Mucosa of descending colon (tissue), 3 donors: ENCODE measurements around the gene FOXB2. TPM values are rescaled to one million over a fixed set of nuclear protein-coding genes. Genes with fewer than 3 reads are reported as not detected.

Source experiments
- ATAC-seq: fragments of 200-7000 bp; cut with Tn5 transposase; one replicate; pipeline ENCODE4 v1.9.1; 2020; ENCODE audit warnings: mild to moderate bottlenecking, moderate library complexity
- DNase-seq, 3 donors: peaks; one replicate each; pipeline ENCODE4 v3.0.0-alpha.2; 2020
- H3K36me3 ChIP-seq: fragments of 200-600 bp; one replicate; pipeline ENCODE4 v1.8.0; 2021; ENCODE audit warnings: low read depth, mild to moderate bottlenecking
- H3K4me1 ChIP-seq: fragments of 200-600 bp; one replicate; pipeline ENCODE4 v1.8.0; 2021; ENCODE audit warnings: low read depth, mild to moderate bottlenecking
- H3K4me3 ChIP-seq: fragments of 200-600 bp; one replicate; pipeline ENCODE4 v1.8.0; 2021; ENCODE audit warnings: mild to moderate bottlenecking
- H3K9me3 ChIP-seq: fragments of 200-600 bp; one replicate; pipeline ENCODE4 v1.8.0; 2021; ENCODE audit warnings: mild to moderate bottlenecking
- intact Hi-C, 2 donors: fragments of 100-400 bp; cut with DNase I in 1 of 2; cut with micrococcal nuclease in 1 of 2; formaldehyde crosslinking; loops; one replicate each; pipeline versions ENCODE4 v1.11.0 to v1.11.1; 2022; cut with DNase I, micrococcal nuclease
- total RNA-seq, 3 donors: library from RNA; stranded (reverse); fragmentation: NEBNext Ultra II Directional in 2 of 3; extraction: Animal tissue kit (Norgen Biotek cat#: 25700) in 2 of 3; gene quantifications; one replicate each; pipeline versions ENCODE4 v1.2.1 to v1.2.4, GENCODE V29; 2021 to 2023
- TF ChIP-seq, protein P1 (sequence below): fragments of 200-600 bp; IDR thresholded peaks from one replicate; pipeline ENCODE4 v1.8.0; 2022; ENCODE audit warnings: antibody characterized with exemption, mild to moderate bottlenecking
- donor health status: DM: no; HTN: no; CAD: no; lungs with moderate emphysema.
- donor health status: DM: no; HTN: no; CAD: no.
- donor health status: DM: no; HTN: yes; CAD: no.

FOXB2 gene
- total RNA-seq, 3 donors from 2014 or later: not detected

DNA sequence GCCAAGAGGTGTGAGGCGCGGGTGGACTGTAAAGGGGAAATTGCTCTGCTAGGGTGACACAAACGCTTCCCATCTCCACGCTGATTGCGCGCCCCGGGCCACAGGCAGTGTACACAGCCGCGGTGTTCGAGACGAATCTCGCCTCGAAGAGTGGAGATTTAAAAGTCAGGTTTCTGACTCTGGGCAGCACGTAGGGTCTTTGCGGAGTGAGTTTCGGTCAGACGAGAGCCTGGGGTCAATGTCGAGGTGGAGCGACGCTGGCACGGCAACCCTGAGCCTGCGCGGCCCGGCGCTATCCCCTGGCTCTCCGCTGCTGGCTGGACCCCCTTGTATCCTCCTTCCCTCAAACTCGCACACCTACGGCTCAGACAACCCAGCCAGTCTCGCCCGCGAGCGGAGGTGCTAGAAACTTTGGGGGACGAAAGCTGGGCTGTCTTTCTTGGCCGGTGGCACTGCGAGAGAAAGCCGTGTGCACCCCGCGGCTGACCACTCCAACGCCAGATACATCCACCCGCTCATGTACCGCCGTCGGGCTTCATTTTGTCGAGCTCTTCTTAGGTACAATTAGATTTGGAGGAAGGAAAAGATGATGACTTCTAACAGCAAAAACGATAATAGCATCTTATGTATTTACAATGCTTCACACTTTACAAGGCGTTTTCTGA lies 5.4 kb upstream of the FOXB2 start:
- intact Hi-C loops: no loop called here
- H3K4me3 ChIP-seq: no peak overlapping the region
- no peaks in the 10 kb centered on the region for H3K36me3 ChIP-seq
- ATAC-seq (no peak), DNase-seq (no peak)
- TF ChIP-seq, protein P1, sequence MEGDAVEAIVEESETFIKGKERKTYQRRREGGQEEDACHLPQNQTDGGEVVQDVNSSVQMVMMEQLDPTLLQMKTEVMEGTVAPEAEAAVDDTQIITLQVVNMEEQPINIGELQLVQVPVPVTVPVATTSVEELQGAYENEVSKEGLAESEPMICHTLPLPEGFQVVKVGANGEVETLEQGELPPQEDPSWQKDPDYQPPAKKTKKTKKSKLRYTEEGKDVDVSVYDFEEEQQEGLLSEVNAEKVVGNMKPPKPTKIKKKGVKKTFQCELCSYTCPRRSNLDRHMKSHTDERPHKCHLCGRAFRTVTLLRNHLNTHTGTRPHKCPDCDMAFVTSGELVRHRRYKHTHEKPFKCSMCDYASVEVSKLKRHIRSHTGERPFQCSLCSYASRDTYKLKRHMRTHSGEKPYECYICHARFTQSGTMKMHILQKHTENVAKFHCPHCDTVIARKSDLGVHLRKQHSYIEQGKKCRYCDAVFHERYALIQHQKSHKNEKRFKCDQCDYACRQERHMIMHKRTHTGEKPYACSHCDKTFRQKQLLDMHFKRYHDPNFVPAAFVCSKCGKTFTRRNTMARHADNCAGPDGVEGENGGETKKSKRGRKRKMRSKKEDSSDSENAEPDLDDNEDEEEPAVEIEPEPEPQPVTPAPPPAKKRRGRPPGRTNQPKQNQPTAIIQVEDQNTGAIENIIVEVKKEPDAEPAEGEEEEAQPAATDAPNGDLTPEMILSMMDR: no peak
- H3K4me1 ChIP-seq: peaks cover 15% of the 10 kb centered on the region
- H3K9me3 ChIP-seq: no peaks in the 10 kb centered on the region

DNA sequence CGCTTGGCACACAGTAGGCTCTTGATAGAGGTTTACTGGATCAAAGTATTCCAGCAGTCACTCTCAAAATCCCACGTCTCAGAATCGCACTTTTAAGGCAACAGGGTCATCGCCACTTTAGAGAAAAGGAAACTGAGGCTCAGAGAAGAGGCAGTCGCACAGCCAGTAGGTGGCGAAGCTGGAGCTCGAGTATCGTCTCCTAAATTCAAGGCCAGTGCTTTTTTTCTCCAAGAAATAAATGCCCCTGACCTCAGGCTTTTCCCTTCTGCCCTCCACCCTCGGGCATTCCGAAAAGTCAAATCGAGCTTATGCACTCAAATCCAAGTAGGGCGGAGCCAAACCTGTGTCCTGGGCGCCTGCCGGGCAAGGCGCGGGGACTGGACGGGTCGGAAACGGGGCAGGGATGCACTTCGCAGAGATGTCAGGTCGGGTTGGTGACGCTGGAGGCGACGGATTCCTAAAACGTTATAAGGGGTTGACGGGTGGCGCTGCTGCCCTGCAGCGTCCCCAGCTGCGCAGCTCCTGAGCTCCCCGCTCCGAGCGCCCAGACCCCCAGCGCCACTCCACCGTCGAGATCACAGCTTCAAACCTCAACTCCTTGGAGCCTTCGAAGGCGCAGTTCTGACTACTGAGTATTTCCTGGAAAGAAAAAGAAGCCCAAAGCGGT lies 4.7 kb upstream of the FOXB2 start:
- no peak overlapping the region for H3K4me3 ChIP-seq
- intact Hi-C loops: no loop called here
- no peak for DNase-seq
- TF ChIP-seq, protein P1: no peak
- H3K9me3 ChIP-seq: no peaks in the 10 kb centered on the region
- ATAC-seq: no peak
- H3K36me3 ChIP-seq: no peaks in the 10 kb centered on the region
- peaks cover 17% of the 10 kb centered on the region for H3K4me1 ChIP-seq

DNA sequence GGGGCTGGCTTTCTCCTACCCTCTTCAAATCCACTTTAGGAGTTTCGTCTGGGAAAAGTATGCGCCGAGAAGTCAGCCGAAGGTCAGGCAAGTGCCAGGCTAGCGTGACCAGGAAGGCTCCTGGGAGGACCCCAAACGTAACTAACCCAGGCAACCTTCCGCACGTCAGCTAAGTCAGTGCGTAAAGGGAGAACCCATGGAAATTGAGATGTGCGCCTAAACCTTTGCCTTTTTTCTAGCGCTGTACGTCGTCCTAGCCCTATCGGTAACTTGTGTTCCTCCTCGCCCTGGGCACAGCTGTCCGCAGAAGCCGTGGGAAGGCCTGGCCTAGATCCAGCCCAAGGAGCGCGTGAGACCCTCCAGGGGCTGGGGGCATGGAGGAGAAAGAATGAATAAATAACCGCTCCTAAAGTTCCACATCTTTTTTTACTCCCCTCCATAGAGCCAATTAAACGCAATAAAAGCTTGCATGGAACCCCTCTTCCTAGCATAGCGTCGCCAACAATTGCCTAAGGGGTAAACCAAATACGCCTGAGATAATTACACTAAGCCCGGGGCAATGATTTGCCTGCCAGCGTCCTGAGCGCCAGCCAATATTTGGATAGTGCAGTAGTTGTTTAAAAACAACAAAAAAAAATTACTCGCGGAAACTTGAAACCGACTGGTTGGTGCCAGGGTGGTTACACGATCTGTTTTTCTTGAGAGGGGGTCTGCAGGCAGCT lies 4.0 kb upstream of the FOXB2 start:
- ATAC-seq: no peak

DNA sequence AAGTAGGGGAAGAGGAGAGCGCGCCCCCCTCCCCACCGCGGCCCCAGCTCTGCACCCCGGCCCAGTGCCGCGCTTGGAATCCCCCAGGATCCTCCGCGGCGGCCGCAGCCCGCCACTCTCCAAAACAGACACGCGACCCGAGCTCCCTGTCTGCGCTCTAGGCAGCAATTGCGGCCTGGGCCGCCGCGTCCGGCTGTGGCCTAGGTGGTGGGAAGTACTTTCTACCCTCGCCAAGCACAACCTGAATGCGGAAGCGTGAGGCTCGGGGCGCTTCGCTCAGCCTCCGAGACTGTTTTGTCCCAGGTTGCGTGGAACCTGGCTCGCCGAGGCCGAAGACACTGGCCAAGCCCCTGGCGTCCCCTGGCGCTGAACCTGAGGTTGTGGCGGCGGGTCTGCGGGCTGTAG lies 3.3 kb upstream of the FOXB2 start:
- peaks cover 25% of the 10 kb centered on the region for H3K4me1 ChIP-seq
- H3K9me3 ChIP-seq: no peaks in the 10 kb centered on the region
- DNase-seq: no peak
- H3K4me3 ChIP-seq: no peak overlapping the region
- intact Hi-C loops: no loop called here
- no peaks in the 10 kb centered on the region for H3K36me3 ChIP-seq
- TF ChIP-seq, protein P1: no peak
- no peak for ATAC-seq

More for the DNA sequence above, 4.0 kb upstream of the FOXB2 start:
- no peak overlapping the region for H3K4me3 ChIP-seq
- no peaks in the 10 kb centered on the region for H3K9me3 ChIP-seq
- no peaks in the 10 kb centered on the region for H3K36me3 ChIP-seq
- TF ChIP-seq, protein P1: no peak
- intact Hi-C loops: no loop called here
- no peak for DNase-seq
- peaks cover 20% of the 10 kb centered on the region for H3K4me1 ChIP-seq

DNA sequence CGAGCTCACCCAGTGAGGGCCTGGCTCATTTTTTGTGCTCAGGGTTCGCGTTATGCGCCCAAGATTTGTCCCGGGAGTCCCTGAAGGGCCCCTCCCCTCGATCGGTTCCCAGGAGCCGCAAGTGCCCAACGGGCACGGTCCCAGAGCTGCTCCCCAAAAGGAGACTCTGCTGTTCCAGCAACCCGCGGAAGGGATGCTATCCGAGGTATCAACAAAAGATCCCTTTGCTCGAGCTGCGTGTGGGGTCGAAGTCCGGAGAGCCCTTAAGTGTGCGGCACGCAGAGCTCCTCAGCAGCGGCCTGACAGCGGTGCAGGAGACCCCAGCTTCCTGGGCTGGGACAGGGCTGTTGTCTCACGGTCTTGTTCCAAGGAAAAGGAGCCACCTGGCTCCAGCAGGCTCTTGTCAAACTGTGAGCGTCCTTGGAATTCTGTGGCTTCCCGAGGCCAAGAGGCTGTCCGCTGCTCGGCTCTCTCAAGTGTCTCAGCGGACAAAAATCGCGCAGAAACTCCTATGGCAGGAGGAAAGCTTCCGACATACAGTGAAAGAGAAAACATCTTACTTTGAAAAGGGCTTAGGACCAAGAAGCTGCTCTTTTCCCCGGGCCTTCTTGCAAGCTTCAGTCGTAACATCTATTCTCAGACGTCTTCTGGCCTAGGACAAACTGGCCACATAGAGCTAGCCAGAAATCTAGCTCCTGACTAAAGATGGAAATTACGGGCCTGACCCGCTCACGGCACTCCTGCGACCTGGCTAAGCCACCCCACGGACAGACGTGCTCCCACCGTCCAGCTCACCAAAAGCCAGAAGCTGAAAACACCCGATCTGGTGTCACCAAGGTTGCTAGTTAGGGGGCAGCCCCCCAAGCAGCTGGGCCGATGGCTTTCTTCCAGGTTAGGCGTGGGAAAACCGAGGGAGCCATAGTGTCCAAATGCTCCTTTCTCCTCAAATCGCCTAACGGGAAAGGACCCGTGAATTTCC lies 2.6 kb upstream of the FOXB2 start:
- Histone ChIP-seq H3K4me1 (peaks cover 27% of the 10 kb centered on the region), H3K36me3 (no peaks in the 10 kb centered on the region), H3K9me3 (no peaks in the 10 kb centered on the region), H3K4me3 (no peak overlapping the region)
- intact Hi-C loops: no loop called here
- DNase-seq (no peak), ATAC-seq (no peak)
- TF ChIP-seq, protein P1: no peak
